HepG2 (cell line): ENCODE results near the gene TAPBP. TPM values are rescaled to one million over a fixed set of nuclear protein-coding genes. Genes with fewer than 3 reads are reported as not detected.
A peak's percentile ranks its signal among the peaks of the same experiment; 100 is the strongest.

ENCODE experiments used
- BCL6 ChIP-seq: IDR thresholded peaks from 2 replicates; pipeline ENCODE4 v1.6.1; 2016; ENCODE audit warnings: missing genetic modification reagents, missing compliant biosample characterization
- BRD4 ChIP-seq: sonication (generic); formaldehyde crosslinking; IDR thresholded peaks from 2 replicates; pipeline ENCODE4 v1.4.0; 2020; ENCODE audit warnings: missing genetic modification reagents
- FOXA3 ChIP-seq: IDR thresholded peaks from 2 replicates; pipeline ENCODE4 v1.6.1; 2016; ENCODE audit warnings: missing genetic modification reagents, missing compliant biosample characterization
- KAT8 ChIP-seq: IDR thresholded peaks from 2 replicates; pipeline ENCODE4 v1.6.1; 2016; ENCODE audit warnings: missing genetic modification reagents, missing compliant biosample characterization
- MXI1 ChIP-seq: IDR thresholded peaks from 3 replicates; pipeline ENCODE4 v1.6.1; 2012; ENCODE audit warnings: low read depth, low read length, inconsistent platforms, borderline replicate concordance
- TARDBP ChIP-seq: sonication (generic); formaldehyde crosslinking; IDR thresholded peaks from 2 replicates; pipeline ENCODE4 v1.8.0; 2022; ENCODE audit warnings: mild to moderate bottlenecking, missing genetic modification reagents
- ZKSCAN8 ChIP-seq: IDR thresholded peaks from 2 replicates; pipeline ENCODE4 v1.6.1; 2016; ENCODE audit warnings: borderline replicate concordance, missing genetic modification reagents, missing compliant biosample characterization
- ZNF20 ChIP-seq: sonication (generic); formaldehyde crosslinking; IDR thresholded peaks from 2 replicates; pipeline ENCODE4 v1.4.0; 2020; ENCODE audit warnings: mild to moderate bottlenecking, moderate library complexity, missing genetic modification reagents
- ZNF331 ChIP-seq: sonication (generic); formaldehyde crosslinking; IDR thresholded peaks from 2 replicates; pipeline ENCODE4 v1.4.0; 2020; ENCODE audit warnings: missing genetic modification reagents
- ZNF367 ChIP-seq: sonication (generic); formaldehyde crosslinking; IDR thresholded peaks from 2 replicates; pipeline ENCODE4 v1.4.0; 2020; ENCODE audit warnings: missing genetic modification reagents, borderline replicate concordance
- ZNF660 ChIP-seq: sonication (generic); formaldehyde crosslinking; IDR thresholded peaks from 2 replicates; pipeline ENCODE4 v1.5.1; 2020; ENCODE audit warnings: mild to moderate bottlenecking, low read depth, missing genetic modification reagents, borderline replicate concordance
- ZNF839 ChIP-seq: sonication (generic); formaldehyde crosslinking; IDR thresholded peaks from 2 replicates; pipeline ENCODE4 v1.4.0; 2020; ENCODE audit warnings: missing genetic modification reagents, mild to moderate bottlenecking, borderline replicate concordance
- polyA plus RNA-seq, 8 experiments: library from polyadenylated mRNA; depleted of rRNA in 3 of 8; stranded (reverse) in 7 of 8; unstranded in 1 of 8; fragments of >200 nt; fragmentation: Illumina TruSeq in 4 of 8; extraction: Trizol in 4 of 8; gene quantifications; 2 replicates each; pipeline versions ENCODE4 v1.2.1 to v1.2.3, GENCODE V29; 2011 to 2016; ENCODE audit warnings: low read depth in 4 of 8, missing spikeins in 1 of 8, mixed read lengths in 1 of 8; ENCODE audit not compliant: insufficient read depth in 1 of 8
- total RNA-seq, 5 experiments: library from RNA; depleted of rRNA; stranded (reverse); fragments of >200 nt; fragmentation: Illumina TruSeq; extraction: Trizol; gene quantifications; 2 replicates each; pipeline ENCODE4 v1.2.3, GENCODE V29; 2016; ENCODE audit warnings: low read depth in 1 of 5
- TF ChIP-seq, protein P1 (sequence below): sonication (generic); formaldehyde crosslinking; IDR thresholded peaks from 2 replicates; pipeline ENCODE4 v1.4.0; 2020; ENCODE audit warnings: missing genetic modification reagents, borderline replicate concordance
- TF ChIP-seq, protein P2 (sequence below): sonication (generic); formaldehyde crosslinking; IDR thresholded peaks from 2 replicates; pipeline ENCODE4 v1.5.1; 2020; ENCODE audit warnings: missing genetic modification reagents, mild to moderate bottlenecking, borderline replicate concordance
- TF ChIP-seq, protein P3 (sequence below), 2 experiments: sonication (generic) in 1 of 2; formaldehyde crosslinking in 1 of 2; IDR thresholded peaks; 2 replicates each; pipeline versions ENCODE4 v1.4.0 to v1.6.1; 2016 to 2020; ENCODE audit warnings: borderline replicate concordance in 1 of 2, low read depth in 1 of 2, mild to moderate bottlenecking in 1 of 2, missing genetic modification reagents in 1 of 2

TAPBP gene
- total and polyA plus RNA-seq, 2 of the 13 experiments (the other 11 are each of a cell fraction or from before 2014, with no cell fraction given), result 27.4 to 32.3 TPM

DNA sequence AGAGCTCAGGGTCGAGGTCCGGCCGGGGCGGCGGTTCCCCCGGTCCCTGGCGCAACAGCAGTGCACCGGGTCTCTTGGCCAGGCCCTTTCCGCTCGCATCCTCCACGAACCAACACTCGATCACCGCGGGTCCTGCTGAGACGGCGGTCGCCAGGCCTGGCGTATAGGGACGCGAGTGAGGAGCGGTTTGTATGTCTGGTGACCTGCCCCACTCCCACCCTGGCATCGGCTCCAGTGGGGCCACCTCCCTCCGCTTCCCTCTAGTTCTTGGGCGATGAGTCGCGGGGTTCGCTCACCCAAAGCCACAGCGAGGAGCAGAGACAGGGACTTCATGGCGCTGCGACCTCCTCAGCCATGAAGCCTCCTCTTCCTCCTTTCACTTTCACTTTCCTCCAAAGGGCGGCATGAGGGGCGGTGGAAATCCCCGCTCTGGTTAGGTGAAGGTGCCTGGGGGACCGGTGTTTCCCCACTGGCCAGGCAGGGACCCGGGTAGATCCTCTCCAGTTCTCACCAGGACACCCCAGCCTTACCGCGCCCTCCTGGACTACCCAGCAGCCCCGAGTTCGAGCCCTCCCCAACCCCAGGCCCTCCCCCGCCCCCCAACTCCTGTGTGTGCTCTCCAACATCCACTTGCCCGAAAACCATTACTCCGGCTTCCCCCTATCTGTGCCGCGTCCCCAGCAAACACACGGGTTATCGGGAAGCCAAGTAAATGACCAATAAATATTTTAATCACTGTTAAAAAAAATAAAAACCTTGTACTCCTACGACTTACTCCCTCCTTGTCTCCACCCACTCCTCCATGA lies at the start of gene TAPBP (continued):
- no peak for TF ChIP-seq TARDBP (CRISPR knock-in tag)
- no peak for TF ChIP-seq ZNF20
- TF ChIP-seq, protein P1, sequence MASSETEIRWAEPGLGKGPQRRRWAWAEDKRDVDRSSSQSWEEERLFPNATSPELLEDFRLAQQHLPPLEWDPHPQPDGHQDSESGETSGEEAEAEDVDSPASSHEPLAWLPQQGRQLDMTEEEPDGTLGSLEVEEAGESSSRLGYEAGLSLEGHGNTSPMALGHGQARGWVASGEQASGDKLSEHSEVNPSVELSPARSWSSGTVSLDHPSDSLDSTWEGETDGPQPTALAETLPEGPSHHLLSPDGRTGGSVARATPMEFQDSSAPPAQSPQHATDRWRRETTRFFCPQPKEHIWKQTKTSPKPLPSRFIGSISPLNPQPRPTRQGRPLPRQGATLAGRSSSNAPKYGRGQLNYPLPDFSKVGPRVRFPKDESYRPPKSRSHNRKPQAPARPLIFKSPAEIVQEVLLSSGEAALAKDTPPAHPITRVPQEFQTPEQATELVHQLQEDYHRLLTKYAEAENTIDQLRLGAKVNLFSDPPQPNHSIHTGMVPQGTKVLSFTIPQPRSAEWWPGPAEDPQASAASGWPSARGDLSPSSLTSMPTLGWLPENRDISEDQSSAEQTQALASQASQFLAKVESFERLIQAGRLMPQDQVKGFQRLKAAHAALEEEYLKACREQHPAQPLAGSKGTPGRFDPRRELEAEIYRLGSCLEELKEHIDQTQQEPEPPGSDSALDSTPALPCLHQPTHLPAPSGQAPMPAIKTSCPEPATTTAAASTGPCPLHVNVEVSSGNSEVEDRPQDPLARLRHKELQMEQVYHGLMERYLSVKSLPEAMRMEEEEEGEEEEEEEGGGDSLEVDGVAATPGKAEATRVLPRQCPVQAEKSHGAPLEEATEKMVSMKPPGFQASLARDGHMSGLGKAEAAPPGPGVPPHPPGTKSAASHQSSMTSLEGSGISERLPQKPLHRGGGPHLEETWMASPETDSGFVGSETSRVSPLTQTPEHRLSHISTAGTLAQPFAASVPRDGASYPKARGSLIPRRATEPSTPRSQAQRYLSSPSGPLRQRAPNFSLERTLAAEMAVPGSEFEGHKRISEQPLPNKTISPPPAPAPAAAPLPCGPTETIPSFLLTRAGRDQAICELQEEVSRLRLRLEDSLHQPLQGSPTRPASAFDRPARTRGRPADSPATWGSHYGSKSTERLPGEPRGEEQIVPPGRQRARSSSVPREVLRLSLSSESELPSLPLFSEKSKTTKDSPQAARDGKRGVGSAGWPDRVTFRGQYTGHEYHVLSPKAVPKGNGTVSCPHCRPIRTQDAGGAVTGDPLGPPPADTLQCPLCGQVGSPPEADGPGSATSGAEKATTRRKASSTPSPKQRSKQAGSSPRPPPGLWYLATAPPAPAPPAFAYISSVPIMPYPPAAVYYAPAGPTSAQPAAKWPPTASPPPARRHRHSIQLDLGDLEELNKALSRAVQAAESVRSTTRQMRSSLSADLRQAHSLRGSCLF (CRISPR knock-in tag), result no peak
- peak; percentile 48; the same call in 1 of the 2 replicates for TF ChIP-seq KAT8 (CRISPR knock-in tag)
- no peak for TF ChIP-seq ZNF839 (CRISPR knock-in tag)
- no peak for TF ChIP-seq ZKSCAN8
- peak; percentile 66 for TF ChIP-seq BRD4 (CRISPR knock-in tag)
- no peak; the same call in 1 of the 2 replicates for TF ChIP-seq ZNF331 (CRISPR knock-in tag)
- TF ChIP-seq BCL6 (CRISPR knock-in tag), result no peak
- no peak for TF ChIP-seq ZNF367 (CRISPR knock-in tag)
- TF ChIP-seq FOXA3, result peak; percentile 54; the same call in 1 of the 2 replicates
- TF ChIP-seq, protein P2, sequence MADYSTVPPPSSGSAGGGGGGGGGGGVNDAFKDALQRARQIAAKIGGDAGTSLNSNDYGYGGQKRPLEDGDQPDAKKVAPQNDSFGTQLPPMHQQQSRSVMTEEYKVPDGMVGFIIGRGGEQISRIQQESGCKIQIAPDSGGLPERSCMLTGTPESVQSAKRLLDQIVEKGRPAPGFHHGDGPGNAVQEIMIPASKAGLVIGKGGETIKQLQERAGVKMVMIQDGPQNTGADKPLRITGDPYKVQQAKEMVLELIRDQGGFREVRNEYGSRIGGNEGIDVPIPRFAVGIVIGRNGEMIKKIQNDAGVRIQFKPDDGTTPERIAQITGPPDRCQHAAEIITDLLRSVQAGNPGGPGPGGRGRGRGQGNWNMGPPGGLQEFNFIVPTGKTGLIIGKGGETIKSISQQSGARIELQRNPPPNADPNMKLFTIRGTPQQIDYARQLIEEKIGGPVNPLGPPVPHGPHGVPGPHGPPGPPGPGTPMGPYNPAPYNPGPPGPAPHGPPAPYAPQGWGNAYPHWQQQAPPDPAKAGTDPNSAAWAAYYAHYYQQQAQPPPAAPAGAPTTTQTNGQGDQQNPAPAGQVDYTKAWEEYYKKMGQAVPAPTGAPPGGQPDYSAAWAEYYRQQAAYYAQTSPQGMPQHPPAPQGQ (CRISPR knock-in tag), result no peak
- TF ChIP-seq MXI1, result peak; percentile 39; the same call in 1 of the 3 replicates
- TF ChIP-seq, protein P3, sequence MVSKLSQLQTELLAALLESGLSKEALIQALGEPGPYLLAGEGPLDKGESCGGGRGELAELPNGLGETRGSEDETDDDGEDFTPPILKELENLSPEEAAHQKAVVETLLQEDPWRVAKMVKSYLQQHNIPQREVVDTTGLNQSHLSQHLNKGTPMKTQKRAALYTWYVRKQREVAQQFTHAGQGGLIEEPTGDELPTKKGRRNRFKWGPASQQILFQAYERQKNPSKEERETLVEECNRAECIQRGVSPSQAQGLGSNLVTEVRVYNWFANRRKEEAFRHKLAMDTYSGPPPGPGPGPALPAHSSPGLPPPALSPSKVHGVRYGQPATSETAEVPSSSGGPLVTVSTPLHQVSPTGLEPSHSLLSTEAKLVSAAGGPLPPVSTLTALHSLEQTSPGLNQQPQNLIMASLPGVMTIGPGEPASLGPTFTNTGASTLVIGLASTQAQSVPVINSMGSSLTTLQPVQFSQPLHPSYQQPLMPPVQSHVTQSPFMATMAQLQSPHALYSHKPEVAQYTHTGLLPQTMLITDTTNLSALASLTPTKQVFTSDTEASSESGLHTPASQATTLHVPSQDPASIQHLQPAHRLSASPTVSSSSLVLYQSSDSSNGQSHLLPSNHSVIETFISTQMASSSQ (IDR thresholded peaks at IDR 0.05; ENCODE audit: low read depth), result no peak
- TF ChIP-seq, protein P3 (CRISPR knock-in tag; IDR thresholded peaks at IDR 0.05; ENCODE audit: borderline replicate concordance), result no peak
- no peak for TF ChIP-seq ZNF660 (CRISPR knock-in tag)
